ENCODE results near the gene CALHM5.

Gene CALHM5

DNA sequence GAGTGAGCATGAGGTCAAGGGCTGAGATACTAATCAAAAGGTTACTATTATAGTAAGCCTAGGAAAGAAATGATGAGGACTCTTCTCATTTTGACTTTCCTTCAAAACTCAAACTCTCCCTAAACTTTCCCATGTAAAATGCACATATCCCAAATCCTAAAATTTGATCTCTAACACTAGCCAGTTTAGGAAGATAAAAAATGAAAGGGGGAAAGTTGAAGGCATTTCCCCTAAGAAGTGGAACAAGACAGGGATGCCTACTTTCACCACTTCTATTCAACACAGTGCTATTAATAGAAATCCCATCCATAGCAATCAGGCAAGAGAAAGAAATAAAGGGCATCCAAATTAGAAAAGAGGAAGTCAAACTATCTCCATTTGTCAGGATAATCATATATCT lies 2.9 kb upstream of the CALHM5 start:
- no peak for DNase-seq

DNA sequence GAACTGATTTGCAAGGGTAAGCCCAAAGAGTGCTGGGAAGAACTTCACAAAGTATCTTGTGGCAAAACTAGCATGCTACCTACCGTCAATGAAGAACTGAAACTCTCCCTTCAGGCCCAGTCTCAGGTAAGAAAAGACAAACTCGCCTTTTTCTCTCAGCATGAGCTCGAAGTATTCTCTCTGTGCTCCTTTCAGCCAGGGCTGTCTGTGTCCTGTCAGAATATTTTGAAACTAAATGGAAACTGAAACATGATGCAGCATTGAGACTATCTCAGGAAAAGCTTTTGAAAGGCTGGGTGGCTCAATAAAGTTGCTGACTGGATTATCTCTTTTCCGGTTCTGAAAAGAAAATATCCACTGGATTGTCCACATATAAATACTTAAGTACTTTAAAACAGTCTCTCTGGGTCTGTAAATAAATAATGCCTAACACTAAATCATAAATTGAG lies 696 bp downstream of the CALHM5 start:
- peak; percentile 77 for DNase-seq

DNA sequence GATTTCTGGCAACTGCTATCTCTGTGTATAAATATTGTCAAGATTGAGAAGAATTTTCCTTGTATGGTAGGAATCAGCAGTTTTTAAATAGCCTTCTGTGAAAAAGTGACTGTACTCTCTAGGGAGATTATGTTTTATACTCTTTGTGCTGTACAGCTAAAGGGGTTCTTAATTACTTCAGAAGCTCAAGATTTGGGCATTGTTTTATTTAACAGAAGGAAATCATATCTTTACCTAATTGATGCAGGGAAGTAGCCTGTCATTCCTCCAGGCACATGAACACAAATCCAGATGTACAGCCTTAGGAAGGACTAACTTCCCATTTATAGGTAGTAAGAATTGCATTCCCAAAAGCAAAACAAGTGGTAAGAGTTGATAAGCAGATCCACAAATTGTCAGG lies 1.3 kb downstream of the CALHM5 start:
- DNase-seq = no peak

DNA sequence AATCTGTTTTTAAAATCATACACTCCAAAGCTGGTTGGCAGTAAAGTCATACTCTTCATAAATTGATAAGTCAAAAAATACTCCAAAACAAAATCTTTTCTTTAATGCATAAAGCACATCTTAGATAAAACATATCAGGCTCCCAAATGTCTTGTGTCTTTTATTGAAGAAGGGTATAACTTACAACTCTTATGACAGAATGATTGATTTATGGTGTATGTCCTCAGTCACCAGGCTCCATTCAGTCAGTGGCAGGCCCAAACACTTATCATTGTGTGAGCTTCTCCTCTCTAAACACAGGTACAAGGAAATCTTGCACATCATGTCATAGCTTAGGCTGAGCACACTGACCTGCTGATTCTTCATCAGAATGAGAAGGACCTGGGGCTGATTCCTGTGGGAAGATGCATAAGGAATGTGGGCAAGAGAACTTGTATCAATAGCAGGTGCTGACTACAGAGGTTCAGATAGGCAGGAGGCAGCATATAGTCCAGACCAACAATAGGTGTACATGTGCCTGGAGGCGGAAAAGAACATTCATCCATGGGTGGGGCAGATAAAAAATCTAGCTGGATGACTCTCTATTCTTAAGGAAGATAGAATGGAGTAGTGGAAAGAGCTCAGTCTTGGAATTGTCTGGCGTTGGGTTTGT lies 1.9 kb downstream of the CALHM5 start:
- peak; percentile 15 for DNase-seq

- no peak for DNase-seq
Measured at GRCh38 chr6:116514111-116514510, 2.7 kb downstream of the CALHM5 start.

DNA sequence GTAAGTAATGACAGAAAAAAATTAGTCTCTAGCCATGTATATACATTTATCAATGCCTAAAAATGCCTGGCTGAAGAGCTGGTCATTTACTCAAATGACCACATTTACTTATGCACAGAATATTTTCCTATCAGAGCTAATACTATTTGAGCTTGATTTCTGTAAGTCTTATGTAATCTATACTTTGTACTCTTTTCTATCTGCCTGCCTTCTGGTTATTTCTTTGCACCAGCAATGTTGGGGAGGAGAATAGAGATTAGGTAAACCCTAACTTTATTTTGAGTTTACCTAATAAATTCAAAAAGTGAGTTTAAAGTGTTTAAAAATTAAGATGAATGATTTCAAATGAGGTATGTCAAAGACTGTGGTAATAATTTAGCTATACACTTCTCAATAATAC lies 3.7 kb downstream of the CALHM5 start:
- DNase-seq = no peak

DNA sequence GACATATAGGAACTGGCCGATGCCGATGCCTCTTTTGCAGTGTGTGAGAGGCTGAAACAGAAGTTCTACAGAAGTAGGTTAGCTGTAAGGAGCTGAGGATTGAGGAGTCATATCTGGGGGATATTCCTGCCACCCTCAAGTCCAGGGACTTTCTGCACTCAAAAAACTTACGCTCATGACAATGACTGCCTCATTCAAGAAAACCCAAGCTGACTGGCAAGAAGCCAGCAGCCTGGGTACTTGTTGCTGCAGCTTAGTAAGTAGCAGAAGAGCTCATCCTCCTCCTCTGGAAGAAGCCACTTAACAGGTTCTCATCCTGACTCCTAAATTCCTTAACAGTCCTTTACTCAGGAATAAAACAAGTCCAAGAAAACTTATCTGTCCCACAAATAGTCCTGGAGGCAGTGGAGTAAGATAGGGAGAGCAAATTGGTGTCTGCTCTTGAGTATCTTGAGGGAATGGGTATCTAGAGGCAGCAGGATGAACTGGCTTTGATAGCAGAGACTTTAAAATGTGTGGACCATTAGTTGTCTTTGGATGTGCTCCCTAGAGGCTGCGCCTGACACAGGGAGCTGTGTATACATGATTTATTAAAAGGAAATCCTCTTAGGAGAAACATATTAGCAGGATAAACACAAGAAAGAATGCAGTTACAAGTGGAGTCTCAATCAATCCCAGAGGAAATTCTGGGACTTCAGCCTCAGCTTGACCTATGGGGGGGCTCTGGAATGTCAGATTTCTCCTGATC lies 7.4 kb downstream of the CALHM5 start:
- DNase-seq = no peak

DNA sequence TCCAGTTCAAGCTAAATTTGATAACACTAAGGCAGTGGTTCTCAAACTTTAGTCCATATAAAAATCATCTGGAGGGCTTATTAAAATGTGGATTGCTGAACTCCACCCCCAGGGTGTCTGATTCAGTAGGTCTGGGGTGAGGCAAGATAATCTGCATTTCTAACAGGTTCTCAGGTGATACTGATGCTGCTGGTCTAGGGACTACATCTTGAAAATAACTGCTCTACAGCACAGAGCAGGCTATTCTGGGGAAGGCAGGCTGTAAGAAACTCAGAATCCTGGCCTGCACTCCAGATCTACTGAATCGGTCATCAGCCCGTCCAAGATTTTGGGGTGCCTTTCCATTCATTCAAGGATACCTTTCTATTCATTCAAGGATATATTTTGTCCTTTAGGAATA lies 11.5 kb downstream of the CALHM5 start:
- DNase-seq = no peak

DNA sequence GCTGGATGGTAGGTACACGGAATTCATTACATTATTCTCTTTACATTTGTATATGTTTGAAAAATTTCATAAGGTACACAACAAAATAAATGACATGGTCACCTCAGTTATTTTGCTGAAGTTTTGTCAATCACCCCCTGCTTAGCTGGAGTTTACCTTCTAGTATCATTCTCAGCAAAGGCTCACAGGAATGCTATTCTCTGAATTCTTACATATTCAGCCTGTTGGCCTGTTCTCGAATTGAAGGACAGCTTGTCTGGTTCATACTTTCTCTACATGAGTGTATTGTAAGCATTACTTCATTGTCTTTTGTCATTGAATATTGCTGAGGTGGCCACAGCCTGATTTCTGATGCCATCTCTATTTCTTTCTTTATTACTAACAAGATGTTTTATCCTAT lies 12.8 kb downstream of the CALHM5 start:
- DNase-seq = no peak

- DNase-seq = peak; percentile 23
Measured at GRCh38 chr6:116528133-116528532, 16.7 kb downstream of the CALHM5 start.

DNA sequence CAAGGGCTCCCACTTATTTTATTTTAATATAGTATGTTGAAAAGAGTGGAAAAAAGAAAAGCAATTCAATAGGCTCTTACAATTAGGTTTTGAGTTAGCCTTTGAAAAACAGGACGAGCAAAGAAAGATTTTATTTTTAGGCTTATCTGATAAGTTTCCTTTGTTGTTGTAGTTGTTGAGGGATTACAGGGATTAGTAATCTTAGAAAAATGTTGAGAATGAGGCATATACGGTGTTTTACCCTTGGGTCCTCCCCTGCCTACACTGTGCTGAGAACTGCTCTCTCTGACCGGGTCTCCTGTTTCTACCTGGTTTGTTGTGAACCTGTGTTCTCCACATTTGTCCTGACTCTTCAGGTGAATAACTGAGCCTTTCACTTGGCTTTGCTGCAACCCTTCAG lies 17.3 kb downstream of the CALHM5 start:
- no peak for DNase-seq

GRCh38 chr6:116529466-116530290 lies 18.2 kb downstream of the CALHM5 start:
- no peak for DNase-seq

GRCh38 chr6:116530436-116530835 lies 19.0 kb downstream of the CALHM5 start:
- no peak for DNase-seq

- peak; percentile 72 for DNase-seq
Measured at GRCh38 chr6:116531675-116532570, 20.5 kb downstream of the CALHM5 start.

DNA sequence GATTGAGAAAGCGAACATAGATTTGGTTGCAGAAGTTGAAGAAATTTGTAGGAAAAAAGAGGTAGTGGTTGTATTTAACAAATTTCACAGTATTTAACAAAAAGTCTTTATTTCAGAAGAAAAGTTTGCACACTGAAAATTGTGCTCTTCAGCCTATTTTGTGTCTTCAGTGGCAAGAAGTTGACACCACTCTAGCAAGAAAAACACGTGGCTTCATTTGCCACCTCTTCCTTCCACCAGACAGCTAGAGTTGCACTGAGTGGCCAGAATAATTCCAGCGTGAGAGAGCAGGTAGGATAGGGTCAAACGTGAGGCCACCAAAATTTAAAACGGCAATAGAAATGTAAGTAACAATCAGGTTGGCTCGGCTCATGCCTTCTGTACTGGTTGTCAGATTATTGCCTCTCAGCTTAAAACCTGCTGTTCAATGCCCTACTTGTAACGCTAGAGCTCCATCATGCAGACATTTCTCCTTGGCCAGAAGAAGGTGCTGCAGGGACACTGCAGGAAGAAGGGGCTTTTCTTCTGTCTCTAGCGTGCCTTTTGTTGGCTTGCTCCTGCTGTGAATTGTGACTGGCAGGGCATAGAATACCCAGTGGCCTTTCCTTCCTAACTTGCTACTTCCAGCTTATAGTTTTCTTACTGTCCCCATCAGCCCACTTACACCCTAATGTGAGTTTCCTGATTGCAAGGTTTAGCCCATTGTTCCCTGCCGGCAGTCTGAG lies 22.0 kb downstream of the CALHM5 start:
- no peak for DNase-seq

DNA sequence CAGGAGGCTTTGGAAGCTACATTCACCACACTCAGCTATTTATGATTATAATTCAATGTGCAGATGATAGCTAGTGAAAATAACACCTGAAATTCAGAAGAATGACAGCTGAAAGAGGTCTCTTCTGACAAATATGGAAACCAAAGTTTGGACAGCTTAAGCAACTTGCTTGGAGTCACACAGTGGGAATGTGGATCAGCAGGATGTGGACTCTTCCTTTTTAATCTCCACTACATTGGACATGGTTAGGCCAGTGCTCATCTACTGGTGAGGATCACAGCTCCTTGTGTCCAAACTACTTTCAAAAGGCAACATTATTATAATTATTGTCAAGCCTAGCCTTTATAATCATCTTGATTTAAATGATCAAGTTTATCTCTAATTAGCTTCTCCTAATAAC lies 23.7 kb downstream of the CALHM5 start:
- no peak for DNase-seq

DNA sequence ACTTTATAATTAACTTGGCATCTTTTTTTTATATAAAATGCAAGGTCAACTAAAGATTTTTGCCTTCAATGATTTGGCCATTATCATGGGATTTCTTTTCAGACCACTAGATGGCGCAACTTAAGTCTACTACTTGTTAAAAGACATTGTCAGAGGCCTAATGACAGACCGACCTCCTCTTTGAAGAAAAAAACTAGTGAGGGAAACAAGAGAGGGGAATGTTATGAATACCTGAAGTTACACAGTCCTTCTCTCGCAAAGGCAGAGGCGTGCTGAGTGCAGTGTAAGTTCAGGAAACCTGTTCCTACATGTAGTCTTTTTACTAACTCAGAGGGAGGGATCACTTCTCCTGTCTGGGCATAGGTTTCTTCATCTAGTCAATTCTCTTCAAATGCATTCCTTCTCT lies 24.8 kb downstream of the CALHM5 start:
- peak; percentile 71 for DNase-seq

DNA sequence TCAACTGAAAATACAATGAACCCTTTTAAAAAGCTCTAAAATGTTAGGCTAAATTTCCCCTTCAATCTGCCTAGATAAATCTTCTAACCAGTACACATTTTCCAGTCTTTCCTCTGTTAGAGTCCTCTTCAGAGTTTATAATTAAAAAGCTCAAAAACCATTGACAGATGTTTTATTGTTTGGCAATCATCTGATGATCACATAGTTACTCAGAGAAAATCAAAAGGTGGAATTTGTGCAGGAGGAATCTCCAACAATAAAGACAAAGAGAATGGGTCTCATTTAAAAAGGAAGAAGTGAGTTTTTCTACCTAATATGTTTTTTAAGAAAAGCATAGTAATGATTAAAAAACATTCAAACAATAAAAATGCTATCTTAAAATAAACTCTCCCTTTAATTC lies 31.0 kb downstream of the CALHM5 start:
- no peak for DNase-seq

DNA sequence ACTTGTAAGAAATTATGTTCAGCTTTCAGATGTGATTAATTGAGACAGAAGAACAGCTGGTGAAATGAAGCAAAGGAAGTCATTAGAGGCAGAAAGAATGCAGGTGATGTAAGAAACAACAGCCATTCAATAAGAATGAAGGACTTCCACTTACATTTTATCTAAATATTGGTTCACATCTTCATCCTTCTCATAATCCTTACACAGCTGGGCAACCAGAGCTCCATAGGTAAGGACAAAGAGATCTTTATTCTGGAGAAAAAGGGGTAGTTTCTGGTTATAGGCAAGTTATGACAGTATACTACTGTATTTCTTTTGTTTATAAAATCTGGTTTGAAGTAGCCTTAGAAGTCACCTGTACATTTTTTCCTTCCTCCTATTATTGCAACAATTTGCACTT lies 31.7 kb downstream of the CALHM5 start:
- no peak for DNase-seq

DNA sequence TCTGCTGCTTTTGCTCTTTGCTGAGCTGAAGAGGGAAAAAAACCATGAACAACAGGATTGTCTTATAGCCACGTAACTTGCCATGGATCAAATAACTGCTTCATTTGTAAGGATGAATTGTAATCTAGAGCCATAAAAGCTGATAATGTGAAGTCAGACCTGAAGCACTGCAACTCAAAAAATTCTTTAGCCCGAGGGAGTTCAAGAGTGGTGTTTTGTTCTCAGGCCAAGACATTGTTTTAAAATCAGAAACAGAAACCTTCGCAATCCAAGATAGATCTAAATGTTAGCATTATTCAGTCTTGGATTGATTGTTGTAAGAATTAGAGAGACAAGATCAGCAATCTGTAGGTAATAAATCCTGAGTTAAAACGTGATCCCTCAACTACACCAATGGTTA lies 34.2 kb downstream of the CALHM5 start, which contains the start of gene TRAPPC3L:
Gene TRAPPC3L (minus strand): TSS at position 34 of the 400 bp plus-strand sequence. CDS start 170 bp downstream, outside the sequence.
- DNase-seq = no peak

DNA sequence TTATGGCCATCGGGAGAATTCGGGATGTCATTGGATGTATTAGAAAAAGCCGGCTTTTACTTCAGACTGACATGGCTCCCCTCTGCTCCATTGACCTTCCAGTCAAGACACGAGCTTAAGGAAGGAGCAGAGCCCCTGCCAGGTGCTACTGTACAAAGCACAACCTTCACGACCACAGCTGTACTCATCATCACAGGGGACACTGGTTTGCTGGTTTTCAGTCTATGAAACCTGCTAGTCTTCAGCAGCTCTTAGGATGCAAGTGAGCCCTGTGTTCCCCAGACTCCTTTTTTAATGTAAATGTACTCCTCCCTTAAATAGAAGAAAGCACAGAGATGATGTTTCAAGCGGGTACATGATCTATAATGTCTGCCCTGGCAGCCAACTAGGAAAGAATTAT lies 35.9 kb downstream of the CALHM5 start:
- no peak for DNase-seq

GRCh38 chr6:116550796-116551195 lies 39.4 kb downstream of the CALHM5 start:
- no peak for DNase-seq
